Measurements from ENCODE around the gene XYLT1.

Gene XYLT1

DNA sequence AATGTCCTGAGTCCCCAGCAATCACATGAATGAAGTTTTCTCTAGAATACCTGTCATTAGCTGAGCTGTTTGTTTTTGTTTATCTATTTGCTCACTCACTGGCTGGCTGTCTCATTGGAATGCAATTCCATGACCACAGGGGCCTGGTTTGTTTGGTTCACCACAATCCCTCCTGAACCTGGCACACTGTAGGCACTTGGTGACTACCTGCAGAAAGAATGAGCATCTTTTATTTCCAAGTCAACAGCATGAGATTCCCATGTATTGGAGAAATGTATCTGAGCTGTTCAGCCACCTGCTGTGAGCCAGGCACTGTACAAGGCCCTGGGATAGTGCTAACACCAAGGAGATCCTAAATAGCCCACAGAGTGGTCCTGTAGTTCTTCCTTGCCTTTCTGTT lies 345.1 kb downstream of the XYLT1 start:
- no peak for DNase-seq

DNA sequence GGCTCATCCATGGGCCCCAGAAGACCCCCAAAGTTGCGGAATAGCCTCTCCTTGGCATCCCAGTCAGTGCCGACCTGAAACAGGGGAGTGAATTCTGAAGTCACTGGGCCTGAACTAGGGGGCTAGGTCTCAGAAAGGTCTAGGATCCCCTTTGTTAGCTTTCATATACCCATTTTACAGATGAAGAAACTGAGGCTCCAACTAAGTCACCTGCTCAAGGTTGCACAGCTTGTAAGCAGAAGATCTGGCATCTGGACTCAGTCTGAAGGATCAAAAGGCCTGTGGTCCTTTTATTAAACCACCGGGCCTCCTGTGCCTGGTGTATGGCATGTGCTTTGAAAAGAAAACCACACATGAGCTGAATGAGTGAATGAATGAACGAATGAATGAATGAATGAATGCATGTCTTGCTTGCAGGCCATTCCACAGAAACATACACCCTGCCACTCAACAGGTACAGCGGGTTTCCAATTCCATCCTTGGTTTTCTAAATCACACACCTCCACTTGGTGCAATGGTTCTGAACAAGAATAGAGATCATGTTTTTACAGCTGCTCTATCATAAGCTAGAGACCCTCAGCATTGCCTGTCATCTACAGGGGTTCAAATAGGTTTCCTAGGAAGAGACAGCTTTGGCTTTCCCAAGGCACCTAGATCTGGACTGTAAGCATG lies 352.7 kb downstream of the XYLT1 start:
- DNase-seq, result no peak

DNA sequence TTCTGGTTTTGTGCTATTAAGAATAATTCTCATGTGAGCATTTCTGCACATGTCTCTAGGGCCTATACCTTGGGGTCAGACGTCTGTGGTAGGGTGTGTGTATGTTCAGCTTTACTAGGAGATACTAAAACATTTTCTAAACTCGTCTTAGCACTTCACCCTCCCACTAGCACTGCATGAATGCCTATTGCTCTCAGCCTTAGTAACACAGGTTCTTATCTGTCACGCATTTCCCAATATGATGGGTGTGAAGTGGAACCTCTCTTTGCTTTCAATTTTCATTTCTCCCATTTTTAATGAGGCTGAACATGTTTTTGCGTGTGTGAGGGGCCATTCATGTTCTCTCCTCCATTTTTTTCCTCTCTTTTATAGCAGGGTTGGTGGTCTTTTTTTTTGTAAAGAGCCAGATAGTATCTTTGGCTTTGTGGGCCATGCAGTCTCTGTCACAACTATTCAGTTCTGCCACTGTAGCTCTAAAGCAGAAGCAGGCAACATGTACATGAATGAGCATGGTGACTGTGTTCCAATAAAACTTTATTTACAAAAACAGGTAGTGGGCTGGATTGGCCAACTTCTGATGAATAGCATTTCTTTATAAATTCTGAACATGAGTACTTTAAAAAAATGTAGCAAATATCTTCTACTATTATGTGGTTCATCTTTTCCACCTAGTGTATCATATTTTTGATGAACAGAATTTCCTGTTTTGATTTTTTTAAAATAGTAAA lies 354.0 kb downstream of the XYLT1 start:
- DNase-seq, result no peak

DNA sequence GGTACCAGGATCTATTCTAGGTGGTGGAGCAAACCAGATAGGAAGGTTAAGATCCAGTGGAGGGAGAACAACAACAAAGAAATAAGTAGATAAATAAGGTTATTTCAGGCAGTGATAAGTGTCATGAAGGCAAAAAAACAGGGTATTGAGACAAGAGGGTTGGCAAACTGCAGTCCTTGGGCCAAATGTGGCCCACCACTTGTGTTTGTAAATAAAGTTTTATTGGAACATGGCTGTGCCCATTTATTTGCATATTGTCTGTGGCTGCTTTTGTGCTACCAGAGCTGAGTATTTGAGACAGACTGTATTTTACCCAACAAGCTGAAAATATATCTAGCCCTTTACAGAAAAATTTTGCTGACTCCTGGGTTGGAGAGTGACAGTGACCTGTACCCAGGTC lies 361.3 kb downstream of the XYLT1 start:
- DNase-seq, result no peak

DNA sequence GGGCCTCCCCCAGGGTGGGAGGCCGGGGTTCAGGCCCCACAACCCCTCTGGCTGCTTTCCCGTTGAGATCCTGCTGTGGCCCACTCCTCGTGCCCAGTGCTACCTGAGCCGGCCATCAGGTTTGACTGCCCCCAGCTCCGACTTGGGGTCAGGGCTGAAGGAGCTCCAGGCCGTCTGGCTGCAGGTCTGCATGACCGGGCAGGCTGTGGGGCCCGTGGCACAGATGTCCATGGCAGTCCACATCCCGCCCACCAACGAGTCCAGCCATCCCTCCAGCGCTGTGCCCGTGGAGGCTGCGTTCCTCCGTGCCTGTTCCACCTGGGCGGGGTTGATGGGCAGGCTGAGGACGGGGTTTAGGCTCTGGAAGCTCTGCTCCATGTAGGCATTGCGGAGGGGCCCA lies 362.2 kb downstream of the XYLT1 start:
- DNase-seq, result no peak

DNA sequence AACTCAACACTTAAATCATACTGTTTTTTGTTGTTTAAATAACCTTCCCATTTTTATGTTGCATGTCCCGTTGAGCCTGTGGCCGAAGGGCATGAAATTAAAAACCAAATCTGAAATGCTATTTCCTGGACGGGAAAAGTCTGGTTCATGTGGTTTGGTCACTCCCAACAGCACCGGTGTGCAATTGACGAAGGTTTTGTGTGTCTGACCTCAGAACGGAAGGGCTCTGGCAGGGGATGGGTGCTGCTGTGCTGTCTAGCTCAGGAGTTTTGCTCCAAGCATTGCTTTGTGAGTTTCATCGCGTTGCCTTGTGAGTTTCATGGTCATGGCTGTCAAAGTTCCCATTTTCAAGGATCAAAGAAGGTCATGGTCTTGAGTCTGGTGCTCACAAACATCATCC lies 363.3 kb downstream of the XYLT1 start:
- DNase-seq, result no peak

DNA sequence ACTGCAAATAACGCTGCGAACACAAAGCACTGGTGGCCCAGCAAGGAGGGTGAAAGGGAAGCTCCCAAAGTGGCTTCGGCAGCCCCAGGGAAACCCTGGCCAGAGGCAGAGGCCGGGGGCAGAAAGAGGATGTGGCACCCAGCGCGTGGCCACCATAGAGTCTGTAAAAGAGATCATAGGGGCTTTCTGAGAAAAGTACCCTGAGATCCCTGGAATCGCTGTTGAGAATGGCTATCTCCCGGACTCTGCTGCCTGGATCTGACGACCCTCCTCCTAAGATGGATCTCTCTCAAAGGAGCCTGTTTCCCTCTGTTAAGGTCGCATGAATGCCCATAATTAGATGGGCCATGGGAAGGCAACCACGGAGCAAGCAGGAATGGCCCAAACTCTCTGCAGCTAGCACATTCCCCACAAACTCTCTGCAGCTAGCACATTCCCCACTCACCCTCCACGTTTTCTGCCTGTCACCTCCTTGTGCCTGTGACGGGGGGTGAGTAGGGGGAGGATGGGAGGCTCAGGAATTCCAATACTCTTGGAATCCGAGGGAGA lies 364.4 kb downstream of the XYLT1 start:
- DNase-seq, result no peak

DNA sequence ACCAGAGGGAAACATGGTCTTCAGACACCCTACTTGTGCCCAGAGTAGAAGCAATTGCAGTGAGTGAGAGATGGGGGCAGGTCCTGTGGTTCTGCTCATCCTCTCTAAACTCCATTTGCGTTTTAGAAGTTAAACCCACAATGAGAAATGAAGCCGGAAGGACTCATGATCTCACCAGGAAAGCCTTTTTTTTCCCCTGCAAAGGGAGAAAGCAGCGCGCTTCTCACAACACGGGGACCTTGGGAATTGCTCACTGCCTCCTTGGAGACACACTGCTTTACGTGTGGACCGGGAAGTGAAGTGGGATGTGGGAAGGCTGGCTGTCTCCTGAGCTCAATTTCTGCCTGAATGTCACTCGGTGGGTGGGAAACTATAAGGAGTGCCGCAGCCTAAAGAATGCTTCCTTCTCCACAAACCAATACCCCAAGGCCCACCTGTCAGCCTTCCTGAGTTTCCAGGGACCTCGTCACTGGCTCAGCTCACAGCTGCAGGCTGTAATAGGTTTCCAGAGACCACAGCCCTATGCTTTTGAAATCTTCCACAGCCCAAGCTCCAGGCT lies 365.4 kb downstream of the XYLT1 start:
- no peak for DNase-seq

DNA sequence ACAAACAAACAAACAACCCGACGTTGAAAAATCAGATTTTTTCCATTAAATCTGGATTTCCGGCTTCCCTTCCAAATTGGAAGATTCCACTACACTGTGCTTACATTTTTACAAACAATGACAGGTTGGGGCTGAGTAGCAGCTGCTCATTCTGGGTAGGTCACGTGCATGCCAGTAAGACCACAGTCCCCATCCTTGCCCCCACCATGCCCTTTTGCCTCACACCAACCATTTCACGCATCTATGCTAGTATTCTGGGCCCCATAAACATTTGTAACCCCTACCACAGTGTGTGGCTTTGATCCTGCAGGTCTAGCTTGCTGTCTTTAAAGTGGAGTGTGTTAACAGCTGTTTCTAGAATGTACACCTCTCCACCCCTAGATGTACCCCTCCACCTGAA lies 366.1 kb downstream of the XYLT1 start:
- no peak for DNase-seq

DNA sequence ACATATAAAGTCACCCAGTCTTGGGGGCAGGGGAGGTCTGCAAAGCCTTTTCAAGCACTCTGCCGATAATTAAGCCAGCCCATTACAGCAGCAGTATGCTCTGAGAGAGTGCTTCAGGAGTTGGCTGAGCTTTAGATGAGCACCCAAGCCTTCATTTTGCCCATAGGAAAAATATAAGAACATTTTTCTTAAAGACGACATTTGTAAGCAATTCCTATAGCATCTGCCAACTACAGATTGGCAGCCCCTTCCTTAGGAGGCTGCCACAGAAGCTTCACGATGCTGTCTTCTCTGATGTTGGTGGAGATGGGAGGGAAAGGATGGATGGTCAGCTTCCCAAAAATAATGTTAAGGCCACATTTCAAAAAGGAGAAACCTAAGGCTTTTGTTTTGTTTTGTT lies 367.5 kb downstream of the XYLT1 start:
- DNase-seq, result no peak

DNA sequence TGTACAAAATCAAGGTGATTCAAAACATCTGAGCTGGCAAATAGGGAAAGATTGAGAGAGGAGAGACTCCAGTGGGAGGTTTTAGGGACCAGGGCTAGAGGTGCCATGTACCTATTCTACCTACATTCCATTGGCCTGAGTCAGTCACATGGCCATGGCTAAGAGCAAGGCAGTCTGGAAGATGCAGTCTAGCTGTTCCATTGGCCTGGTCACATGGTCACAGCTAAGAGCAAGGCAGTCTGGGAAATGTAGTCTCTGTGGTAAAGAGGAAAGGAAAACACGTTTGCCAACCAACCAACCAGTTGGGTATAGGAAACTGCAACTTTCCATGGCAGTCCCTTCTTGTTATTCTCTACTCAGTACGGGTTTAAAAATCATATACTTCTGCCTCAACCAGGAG lies 369.1 kb downstream of the XYLT1 start:
- DNase-seq, result no peak

DNA sequence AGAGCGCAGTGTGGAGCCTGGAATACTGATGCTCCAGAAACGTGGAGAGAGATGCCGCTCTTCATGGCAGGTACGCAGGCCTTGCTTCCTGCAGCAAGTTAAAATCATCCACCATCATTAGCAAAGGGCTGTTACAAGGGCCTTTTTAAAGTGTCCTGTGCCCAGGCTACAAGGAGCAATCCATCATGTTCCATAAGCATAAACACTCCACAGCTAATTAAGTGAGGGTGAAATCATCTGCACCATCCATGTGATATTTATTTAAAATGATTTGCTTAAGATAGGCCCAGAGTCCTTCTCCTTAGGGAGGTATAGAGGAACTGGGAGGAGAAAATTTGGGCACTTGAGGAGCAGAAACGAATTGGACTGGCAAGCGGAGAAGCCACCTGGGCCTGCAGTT lies 372.1 kb downstream of the XYLT1 start:
- DNase-seq, result no peak

DNA sequence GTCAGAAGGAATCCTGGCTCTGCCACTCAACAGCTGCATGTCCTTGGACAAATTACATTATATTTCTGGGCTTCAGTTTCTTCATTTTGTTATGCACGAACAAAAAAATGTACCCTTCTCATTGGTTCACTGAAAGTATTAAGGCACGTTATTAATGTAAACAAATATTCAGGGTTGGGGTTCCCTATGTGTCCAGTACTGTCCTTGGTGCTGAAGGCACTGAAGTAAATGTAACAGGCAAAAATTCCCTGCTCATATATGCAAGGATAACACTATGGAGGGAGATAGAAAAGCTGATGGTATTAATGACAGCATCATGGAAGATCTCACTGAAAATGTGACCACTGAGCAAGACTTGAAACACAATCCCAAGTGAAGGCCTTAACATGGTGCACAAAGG lies 386.6 kb downstream of the XYLT1 start:
- no peak for DNase-seq

DNA sequence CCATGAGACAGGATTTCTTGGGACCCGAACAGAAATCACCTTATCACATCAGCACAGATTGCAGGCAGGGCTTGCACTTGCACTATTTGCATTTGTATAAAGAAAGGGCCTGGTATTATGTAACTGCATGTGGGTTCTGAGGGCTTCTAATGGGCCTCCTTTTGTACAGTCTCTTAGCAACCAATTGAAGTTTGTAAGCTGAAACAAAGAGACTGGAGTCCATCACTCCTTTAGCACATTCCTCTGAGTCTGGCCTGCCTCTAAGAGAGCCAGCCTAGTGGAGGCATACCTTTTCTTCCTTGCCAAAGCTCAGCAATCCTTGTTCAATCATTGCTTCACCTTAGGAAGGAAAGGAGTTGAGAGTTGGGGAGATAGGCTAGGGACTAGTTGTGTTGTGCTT lies 387.1 kb downstream of the XYLT1 start:
- no peak for DNase-seq

DNA sequence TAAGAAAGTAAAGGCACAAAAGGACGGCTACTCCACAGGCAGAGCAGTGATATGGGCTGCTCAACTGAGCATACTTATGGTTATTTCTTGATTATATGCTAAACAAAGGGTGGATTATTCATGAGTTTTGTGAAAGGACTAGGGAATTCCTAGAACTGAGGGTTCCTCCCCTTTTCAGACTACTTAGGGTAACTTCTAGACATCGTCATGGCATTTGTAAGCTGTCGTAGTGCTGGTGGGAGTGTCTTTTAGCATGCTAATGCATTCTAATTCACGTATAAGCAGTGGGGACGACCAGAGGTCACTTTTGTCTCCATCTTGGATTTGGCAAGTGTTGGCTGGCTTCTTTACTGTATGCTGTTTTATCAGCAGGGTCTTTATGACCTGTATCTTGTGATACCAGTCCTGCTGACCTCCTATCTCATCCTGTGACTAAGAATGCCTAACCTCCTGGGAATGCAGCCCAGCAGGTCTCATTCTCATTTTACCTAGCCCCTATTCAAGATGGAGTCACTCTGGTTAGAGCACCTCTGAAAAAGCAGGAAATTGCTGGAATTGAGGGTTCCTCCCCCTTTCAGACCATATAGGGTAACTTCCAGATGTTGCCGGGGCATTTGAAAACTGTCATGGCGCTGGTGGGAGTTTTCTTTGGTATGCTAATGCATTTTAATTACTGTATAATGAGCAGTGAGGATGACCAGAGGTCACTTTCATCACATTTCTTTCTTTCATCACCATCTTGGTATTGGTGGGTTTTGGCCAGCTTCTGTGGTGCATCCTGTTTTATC lies 388.5 kb downstream of the XYLT1 start:
- DNase-seq, result no peak

DNA sequence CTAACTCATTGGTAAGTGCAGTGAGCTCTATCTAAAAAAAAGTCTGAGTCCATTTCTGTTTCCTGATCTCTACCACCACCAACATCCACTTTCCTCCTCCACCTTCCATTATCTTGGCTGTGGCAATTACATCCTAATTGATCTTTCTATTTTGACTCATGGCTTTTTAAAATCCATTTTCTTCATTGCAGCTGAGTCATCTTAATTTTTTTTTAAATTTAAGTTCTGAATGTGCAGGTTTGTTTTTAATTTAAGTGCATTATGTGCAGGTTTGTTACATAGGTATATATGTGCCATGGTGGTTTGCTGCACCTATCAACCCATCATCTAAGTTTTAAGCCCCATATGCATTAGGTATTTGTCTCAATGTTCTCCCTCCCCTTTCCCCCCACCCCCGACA lies 390.7 kb downstream of the XYLT1 start:
- no peak for DNase-seq

DNA sequence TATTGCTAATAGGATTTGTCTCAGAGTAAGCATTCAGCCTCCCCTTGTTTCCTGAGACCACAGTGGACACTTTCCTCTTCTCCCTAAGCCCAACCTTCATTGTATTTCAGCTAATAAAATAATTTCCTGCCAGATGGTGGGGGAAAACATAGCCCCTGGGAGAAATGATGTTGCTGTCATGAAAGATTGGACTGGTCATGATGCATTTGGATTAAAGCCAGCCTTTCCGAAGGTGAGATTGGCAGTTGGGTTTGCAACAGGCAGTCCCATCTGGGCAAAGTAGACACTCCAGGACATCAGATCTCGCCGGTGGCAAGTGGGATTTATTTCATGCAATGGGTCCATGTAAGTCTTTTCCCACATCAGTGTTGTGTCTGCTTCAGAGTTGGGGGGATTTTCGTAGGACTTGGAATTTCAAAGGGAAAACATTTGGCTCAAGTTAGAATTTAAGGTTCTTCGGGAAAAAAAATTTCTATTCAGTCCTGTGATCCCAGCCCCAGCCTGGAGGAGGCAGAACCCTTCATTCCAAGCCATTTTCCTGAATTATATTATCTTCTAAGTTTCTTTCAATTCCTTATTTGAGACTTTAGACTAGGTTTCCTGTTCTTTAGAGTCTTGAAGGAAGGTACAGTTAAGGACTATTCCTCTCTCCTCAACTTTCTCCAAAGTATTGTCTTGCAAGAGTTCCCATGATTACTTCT lies 391.7 kb downstream of the XYLT1 start:
- DNase-seq, result no peak

DNA sequence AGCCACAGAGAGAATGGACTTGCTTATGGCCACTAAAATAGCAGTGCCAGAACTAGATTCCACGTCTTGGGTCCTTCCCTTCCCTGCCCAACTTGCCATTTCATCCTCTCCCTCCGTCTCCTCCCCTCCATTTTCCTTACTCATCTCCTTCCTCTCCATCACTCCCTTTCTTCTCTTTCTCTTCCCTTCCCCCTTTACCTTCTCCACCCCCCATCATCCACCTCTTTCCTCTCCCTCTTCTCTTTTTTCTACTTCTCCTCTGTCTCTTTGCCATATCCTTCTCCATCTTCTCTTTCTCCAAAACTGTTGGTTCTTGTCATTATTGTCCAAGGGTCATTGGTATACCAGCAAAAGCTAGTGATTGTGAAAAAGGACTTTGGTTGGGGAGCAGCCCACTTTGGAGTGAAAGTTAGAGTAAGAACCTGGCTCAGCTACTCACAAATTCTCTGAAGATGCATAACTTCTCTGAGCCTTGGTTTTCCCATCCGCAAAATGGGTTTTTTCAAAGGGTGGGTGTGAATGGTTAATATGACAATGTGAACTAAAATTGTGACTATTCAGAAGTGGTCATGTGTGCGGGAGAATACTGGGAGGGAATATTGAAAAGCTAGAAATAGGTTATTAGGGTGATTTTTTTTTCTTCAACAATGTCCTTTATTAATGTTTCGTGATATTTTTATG lies 393.8 kb downstream of the XYLT1 start:
- DNase-seq, result no peak

DNA sequence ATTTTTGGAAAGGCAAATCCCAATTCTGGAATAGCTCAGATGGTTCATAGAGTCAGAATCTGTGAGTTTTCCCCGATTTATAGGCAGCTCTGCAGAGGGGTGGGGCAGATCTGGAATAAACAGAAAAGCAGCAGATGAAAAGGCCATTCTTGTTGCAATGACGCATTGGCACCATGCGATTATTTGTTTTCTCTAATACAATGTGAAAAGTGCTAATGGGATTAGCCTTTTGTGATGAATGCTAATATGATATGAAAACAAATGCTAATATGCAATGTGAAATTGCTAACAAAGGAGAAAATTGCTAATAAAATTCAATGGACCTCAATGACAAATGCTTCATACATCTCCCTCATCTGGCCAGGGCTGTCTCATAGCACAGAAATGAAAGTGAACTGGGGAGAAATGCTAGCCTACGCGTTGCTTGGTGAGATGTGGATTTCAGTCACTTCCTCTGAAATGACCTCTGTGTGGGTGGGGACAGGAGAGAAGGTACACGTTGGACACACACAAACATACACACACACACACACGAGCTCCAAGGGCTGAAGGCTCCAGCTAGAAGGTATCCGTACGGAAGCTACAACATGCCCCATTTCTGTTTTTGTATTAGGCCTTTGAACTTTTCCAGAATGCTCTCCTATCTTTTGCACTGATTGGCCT lies 394.5 kb downstream of the XYLT1 start:
- no peak for DNase-seq

DNA sequence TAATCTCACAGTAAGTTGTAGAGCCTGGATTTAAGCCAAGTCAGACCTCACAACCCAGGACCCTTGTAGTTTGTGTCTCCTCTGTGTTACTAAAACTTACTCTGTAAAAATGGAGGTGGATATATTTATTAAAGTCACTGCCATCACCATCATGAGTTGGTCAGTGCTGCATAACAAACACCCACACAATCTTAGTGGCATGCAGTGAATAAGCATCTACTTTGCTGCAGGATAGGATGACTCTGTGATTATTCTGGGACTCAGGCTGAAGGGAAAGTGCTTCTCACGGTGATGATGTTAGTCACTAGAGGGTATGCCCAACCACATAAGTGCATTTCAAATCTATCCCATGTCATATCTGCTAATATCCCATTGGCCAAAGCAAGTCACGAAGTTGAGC lies 398.7 kb downstream of the XYLT1 start:
- DNase-seq, result no peak

DNA sequence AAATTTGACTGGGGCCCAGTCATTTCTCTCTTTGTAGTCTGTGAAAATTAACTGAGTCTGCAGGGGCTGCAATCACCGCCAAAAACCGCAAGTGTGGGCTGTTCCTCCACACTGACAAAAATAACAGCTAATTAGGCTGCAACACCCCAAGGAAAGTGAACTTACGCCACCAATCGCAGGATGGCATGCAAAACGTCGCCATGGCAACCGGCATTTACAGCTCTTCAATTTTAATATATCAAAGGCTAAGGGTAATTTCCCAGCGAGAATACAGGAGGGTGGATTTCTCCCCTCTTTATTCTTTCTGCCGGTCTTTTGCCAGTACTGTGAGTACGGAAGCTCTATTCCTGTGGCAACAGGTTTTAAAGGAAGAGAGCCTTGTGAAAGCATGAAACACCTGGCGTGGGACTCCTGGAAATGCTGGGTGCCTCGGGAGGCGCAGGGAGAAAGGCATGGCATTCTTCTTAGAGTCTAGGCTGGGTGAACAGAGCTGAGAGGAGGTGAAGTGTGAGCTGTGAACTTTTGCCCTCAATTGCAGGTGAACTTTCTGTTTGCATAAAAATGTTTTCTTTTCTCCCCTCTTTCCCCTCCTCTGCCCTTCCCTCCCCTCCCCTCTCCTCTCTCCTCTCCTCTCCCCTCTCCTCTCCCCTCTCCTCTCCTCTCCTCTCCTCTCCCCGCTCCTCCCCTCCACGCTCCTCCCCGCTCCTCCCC lies 399.7 kb downstream of the XYLT1 start:
- DNase-seq, result peak; percentile 67
